Stimulated activated CD4-positive, alpha-beta T cell treated with anti-CD3 and anti-CD28 coated beads, Interleukin-4, amount 100 ng/mL, for 4 hours (primary cell): ENCODE measurements around the gene CAMTA1.

Source experiments
- DNase-seq, 2 experiments: peaks; one replicate each; pipeline ENCODE4 v3.0.0-alpha.2; 2020

The CAMTA1 gene

GRCh38 chr1:7558921-7559869 lies 773.9 kb downstream of the CAMTA1 start:
- no peak for DNase-seq

GRCh38 chr1:7560128-7560527 lies 774.9 kb downstream of the CAMTA1 start:
- DNase-seq = no peak

GRCh38 chr1:7560601-7561181 lies 775.4 kb downstream of the CAMTA1 start:
- no peak for DNase-seq

- DNase-seq = no peak
Measured at GRCh38 chr1:7561331-7561921, 776.2 kb downstream of the CAMTA1 start.

GRCh38 chr1:7561936-7562728 lies 776.9 kb downstream of the CAMTA1 start:
- no peak for DNase-seq

- DNase-seq = no peak
Measured at GRCh38 chr1:7562729-7563605, 777.7 kb downstream of the CAMTA1 start.

GRCh38 chr1:7564137-7564536 lies 778.9 kb downstream of the CAMTA1 start:
- no peak for DNase-seq

- no peak for DNase-seq
Measured at GRCh38 chr1:7565099-7565750, 780.0 kb downstream of the CAMTA1 start.

- DNase-seq = no peak
Measured at GRCh38 chr1:7566417-7567375, 781.4 kb downstream of the CAMTA1 start.

GRCh38 chr1:7567376-7567775 lies 782.1 kb downstream of the CAMTA1 start:
- no peak for DNase-seq

- no peak for DNase-seq
Measured at GRCh38 chr1:7568053-7568452, 782.8 kb downstream of the CAMTA1 start.

GRCh38 chr1:7568901-7569524 lies 783.8 kb downstream of the CAMTA1 start:
- DNase-seq = no peak

GRCh38 chr1:7570311-7570710 lies 785.1 kb downstream of the CAMTA1 start:
- no peak for DNase-seq

- DNase-seq = no peak
Measured at GRCh38 chr1:7572654-7573152, 787.4 kb downstream of the CAMTA1 start.

GRCh38 chr1:7573481-7573880 lies 788.2 kb downstream of the CAMTA1 start:
- no peak for DNase-seq

- DNase-seq = no peak
Measured at GRCh38 chr1:7574121-7575040, 789.1 kb downstream of the CAMTA1 start.

- no peak for DNase-seq
Measured at GRCh38 chr1:7575041-7575400, 789.8 kb downstream of the CAMTA1 start.

- no peak for DNase-seq
Measured at GRCh38 chr1:7576946-7577657, 791.8 kb downstream of the CAMTA1 start.
